GM18502 (cell line): ENCODE results near the gene EMC6.

Experiments
- ATAC-seq: cut with Tn5 transposase; IDR thresholded peaks from one replicate; pipeline ENCODE4 v1.9.1; 2021; ENCODE audit warnings: mild to moderate bottlenecking; ENCODE audit not compliant: unreplicated experiment, poor library complexity

Gene EMC6

GRCh38 chr17:3678821-3679530, 10.4 kb downstream of the EMC6 start:
- ATAC-seq = no peak

GRCh38 chr17:3679531-3680126, 11.0 kb downstream of the EMC6 start:
- ATAC-seq = no peak

- ATAC-seq = no peak
Observed at GRCh38 chr17:3681057-3681456, 12.4 kb downstream of the EMC6 start.

GRCh38 chr17:3681565-3681964, 13.0 kb downstream of the EMC6 start:
- ATAC-seq = no peak

- ATAC-seq = no peak
Observed at GRCh38 chr17:3682033-3682432, 13.4 kb downstream of the EMC6 start.

GRCh38 chr17:3683054-3683511, 14.5 kb downstream of the EMC6 start:
- ATAC-seq = no peak

- no peak for ATAC-seq
Observed at GRCh38 chr17:3685174-3685573, 16.6 kb downstream of the EMC6 start.

- no peak for ATAC-seq
Observed at GRCh38 chr17:3688027-3688553, 19.5 kb downstream of the EMC6 start.

GRCh38 chr17:3688852-3689261, 20.2 kb downstream of the EMC6 start:
- no peak for ATAC-seq

GRCh38 chr17:3689262-3690093, 20.9 kb downstream of the EMC6 start:
- no peak for ATAC-seq

- ATAC-seq = no peak
Observed at GRCh38 chr17:3690094-3690715, 21.6 kb downstream of the EMC6 start.

- no peak for ATAC-seq
Observed at GRCh38 chr17:3691617-3692067, 23.0 kb downstream of the EMC6 start.

GRCh38 chr17:3692346-3692745, 23.7 kb downstream of the EMC6 start:
- ATAC-seq = no peak

GRCh38 chr17:3693141-3693540, 24.5 kb downstream of the EMC6 start:
- ATAC-seq = no peak

GRCh38 chr17:3693829-3694231, 25.2 kb downstream of the EMC6 start:
- ATAC-seq = peak; percentile 52

GRCh38 chr17:3695129-3695722, 26.6 kb downstream of the EMC6 start:
- ATAC-seq = no peak

GRCh38 chr17:3695723-3696411, 27.3 kb downstream of the EMC6 start, which contains the start of gene P2RX5:
Gene P2RX5 (minus strand): TSS chr17:3696155. CDS start chr17:3696005, 150 bp downstream.
- no peak for ATAC-seq

GRCh38 chr17:3697103-3697476, 28.5 kb downstream of the EMC6 start:
- no peak for ATAC-seq

GRCh38 chr17:3698139-3698538, 29.5 kb downstream of the EMC6 start:
- ATAC-seq = no peak
